Activated CD4-positive, alpha-beta memory T cell treated with anti-CD3 and anti-CD28 coated beads for 36 hours (primary cell): Measurements from ENCODE around the gene SERINC4. TPM values are rescaled to one million over a fixed set of nuclear protein-coding genes. Genes with fewer than 3 reads are reported as not detected.

Experiments used
- CTCF ChIA-PET: fragments of 350-600 bp; sonication (Branson Sonifier 250); formaldehyde crosslinking; loops from one replicate; lab custom pipeline; 2021; ENCODE audit warnings: antibody characterized with exemption, inconsistent platforms; lab: Charles Lee
- POLR2A ChIA-PET: fragments of 350-600 bp; sonication (Branson Sonifier 250); formaldehyde crosslinking; loops from one replicate; lab custom pipeline; 2021; ENCODE audit warnings: antibody characterized with exemption; lab: Charles Lee
- DNase-seq: peaks from one replicate; pipeline ENCODE4 v3.0.0-alpha.2; 2020
- H3K27ac Mint-ChIP-seq: one replicate; pipeline ENCODE4 v1.8.0; 2021; ENCODE audit warnings: mixed read lengths
- H3K27me3 Mint-ChIP-seq: one replicate; pipeline ENCODE4 v1.8.0; 2021; ENCODE audit warnings: mixed read lengths
- H3K36me3 Mint-ChIP-seq: one replicate; pipeline ENCODE4 v1.8.0; 2021; ENCODE audit warnings: mixed read lengths
- H3K4me1 Mint-ChIP-seq: one replicate; pipeline ENCODE4 v1.8.0; 2021; ENCODE audit warnings: low read depth, mixed read lengths
- H3K4me3 Mint-ChIP-seq: one replicate; pipeline ENCODE4 v1.8.0; 2021; ENCODE audit warnings: mild to moderate bottlenecking, mixed read lengths
- H3K9me3 Mint-ChIP-seq: one replicate; pipeline ENCODE4 v1.8.0; 2021; ENCODE audit warnings: mixed read lengths
- intact Hi-C: fragments of 100-400 bp; cut with micrococcal nuclease; formaldehyde crosslinking; loops from one replicate; pipeline ENCODE4 v1.15.1; 2023
- total RNA-seq, 2 experiments: library from RNA; stranded (reverse); gene quantifications; one replicate each; pipeline ENCODE4 v1.2.3, GENCODE V29; 2021

Gene SERINC4
- total RNA-seq, 2 experiments from 2014 or later: 0.10 to 0.15 TPM

DNA sequence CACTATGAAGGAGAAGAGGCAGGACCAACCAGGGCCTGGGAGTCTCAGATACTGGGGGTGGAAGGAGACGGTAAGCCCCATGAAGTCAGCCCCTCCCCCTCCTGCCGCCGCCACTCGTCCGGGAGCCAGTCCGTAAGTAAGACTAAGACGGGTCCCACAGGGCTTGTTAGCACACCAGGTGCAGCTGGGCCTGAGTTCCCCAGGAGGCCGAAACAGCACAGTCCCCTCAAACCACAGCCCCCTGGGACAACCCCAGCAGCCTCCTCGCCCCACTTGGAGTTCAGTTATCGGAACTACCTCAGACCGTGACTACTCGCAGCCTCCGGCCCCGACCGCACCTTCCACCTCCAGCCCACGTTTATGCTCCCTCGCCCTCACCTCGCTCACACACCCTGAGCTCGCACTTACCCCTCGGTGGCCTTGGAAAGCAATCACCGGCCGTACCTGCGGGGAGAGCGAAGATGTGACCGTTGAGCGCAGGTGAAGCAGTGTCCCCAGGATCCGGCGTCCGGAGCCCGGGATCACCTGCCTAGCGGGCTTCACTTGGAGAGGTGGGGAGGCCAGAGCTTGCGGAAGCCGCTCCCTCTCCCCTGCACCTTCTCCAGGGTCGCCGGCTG is 23.8 kb downstream of the SERINC4 start:
- peaks cover 15% of the 10 kb centered on the region for H3K36me3 Mint-ChIP-seq
- POLR2A ChIA-PET: interaction anchor here (1.1 to 2.5 kb wide), 7 partner anchors 12 to 51 kb away, joined by 4 to 21 read pairs (median 7); partner anchors contain the start of genes HYPK, MFAP1, SERF2 and SERINC4
- no peaks in the 10 kb centered on the region for H3K27me3 Mint-ChIP-seq
- peaks cover 24% of the 10 kb centered on the region for H3K4me1 Mint-ChIP-seq
- no peaks in the 10 kb centered on the region for H3K9me3 Mint-ChIP-seq
- intact Hi-C loops: loop anchor here (2.0 kb wide), 1 partner anchor 27 kb away; no protein-coding TSS in a partner anchor
- H3K4me3 Mint-ChIP-seq: peak overlapping the region; percentile 85
- CTCF ChIA-PET: interaction anchor here (0.8 to 2.1 kb wide), 8 partner anchors 12 to 34 kb away, joined by 3 to 15 read pairs (median 5); partner anchors contain the start of genes HYPK and SERINC4
- DNase-seq: peak; percentile 47
- H3K27ac Mint-ChIP-seq: no peak overlapping the region

DNA sequence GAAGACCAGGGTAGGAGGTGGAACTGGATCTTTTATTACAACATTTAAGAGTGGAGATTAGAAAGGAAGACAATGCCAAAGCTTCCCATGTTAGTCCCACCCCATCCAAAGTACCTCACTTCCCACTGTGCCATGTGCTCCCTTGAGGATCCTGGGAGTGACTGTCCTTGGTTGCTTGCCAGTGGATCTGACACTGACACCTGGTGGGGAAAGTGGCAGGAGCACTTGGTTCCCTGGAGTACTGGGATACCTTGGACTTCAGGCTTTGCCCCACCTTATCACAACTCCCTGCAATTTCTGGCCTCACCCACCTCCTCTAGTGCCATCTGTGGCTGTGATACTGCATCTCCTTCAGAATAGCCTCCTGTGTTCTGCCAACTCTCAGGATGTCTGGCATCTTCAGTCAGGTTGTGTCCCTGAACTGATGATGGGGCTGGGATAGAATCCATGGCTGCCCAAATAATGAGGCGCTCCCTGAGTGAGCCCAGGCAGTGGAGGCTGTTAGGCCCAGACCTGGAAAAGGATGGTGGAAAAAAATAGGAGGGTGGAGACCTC is 24.5 kb downstream of the SERINC4 start:
- intact Hi-C loops: no loop called here
- no peaks in the 10 kb centered on the region for H3K27me3 Mint-ChIP-seq
- H3K4me3 Mint-ChIP-seq: no peak overlapping the region
- H3K36me3 Mint-ChIP-seq: peaks cover 22% of the 10 kb centered on the region
- H3K27ac Mint-ChIP-seq: no peak overlapping the region
- peaks cover 24% of the 10 kb centered on the region for H3K4me1 Mint-ChIP-seq
- no peaks in the 10 kb centered on the region for H3K9me3 Mint-ChIP-seq
- peak; percentile 13 for DNase-seq
- ChIA-PET POLR2A (interaction anchor here (1.8 to 2.5 kb wide), 3 partner anchors 11 to 52 kb away, joined by 9 to 21 read pairs (median 10); partner anchors contain the start of genes SERF2 and WDR76), CTCF (interaction anchor here (2.1 kb wide), 1 partner anchor 19 kb away, joined by 5 read pairs; no protein-coding TSS in a partner anchor)

DNA sequence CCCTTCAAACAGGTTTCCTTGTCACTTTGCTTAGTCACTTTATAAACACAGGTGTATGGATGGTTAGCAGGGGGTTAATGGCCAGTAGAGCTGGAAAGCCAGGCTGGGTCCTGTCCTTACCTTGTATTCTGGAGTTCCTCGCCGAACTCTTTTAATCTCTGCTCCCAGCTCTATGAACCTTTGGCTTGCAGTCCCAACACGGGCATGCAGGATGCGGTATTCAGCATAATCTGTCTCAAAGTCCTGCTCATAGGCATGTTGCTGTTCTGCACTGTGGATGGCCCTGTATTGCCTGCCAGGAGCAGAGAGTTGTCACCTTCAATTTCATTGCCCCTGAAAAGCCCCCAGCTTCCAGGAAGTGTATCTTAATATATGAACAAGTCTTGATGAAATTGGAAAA is 26.0 kb downstream of the SERINC4 start:
- ChIA-PET POLR2A (no interaction called here), CTCF (no interaction called here)
- Mint-ChIP-seq H3K27ac (no peak overlapping the region), H3K9me3 (no peaks in the 10 kb centered on the region), H3K4me3 (no peak overlapping the region), H3K27me3 (no peaks in the 10 kb centered on the region), H3K4me1 (peaks cover 22% of the 10 kb centered on the region), H3K36me3 (peaks cover 34% of the 10 kb centered on the region)
- DNase-seq: no peak
- intact Hi-C loops: no loop called here

DNA sequence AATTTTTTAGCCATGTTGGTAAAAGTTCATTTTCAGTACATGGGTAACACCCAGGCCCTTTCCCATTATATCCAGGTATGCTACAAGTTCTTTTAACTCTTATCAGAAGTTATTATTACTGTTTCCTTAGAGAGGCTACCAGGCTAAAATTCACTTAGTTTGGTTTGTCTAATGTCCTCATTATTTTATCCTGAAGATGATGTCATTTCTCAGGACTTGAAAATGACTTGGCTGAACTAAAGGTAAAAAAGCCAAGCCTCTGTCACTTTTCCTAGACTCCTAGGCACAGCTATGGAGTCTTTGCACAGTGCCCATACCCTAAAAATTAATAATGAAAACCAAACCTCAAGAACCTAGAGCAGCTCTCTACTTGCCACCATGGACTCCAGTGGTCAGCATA is 27.4 kb downstream of the SERINC4 start:
- Mint-ChIP-seq H3K27ac (no peak overlapping the region), H3K9me3 (no peaks in the 10 kb centered on the region), H3K27me3 (no peaks in the 10 kb centered on the region), H3K4me1 (peaks cover 14% of the 10 kb centered on the region), H3K36me3 (peaks cover 42% of the 10 kb centered on the region), H3K4me3 (no peak overlapping the region)
- CTCF ChIA-PET: no interaction called here
- no peak for DNase-seq
- intact Hi-C loops: no loop called here
- POLR2A ChIA-PET: interaction anchor here (0.6 kb wide), 1 partner anchor 276 kb away, joined by 4 read pairs; no protein-coding TSS in a partner anchor

DNA sequence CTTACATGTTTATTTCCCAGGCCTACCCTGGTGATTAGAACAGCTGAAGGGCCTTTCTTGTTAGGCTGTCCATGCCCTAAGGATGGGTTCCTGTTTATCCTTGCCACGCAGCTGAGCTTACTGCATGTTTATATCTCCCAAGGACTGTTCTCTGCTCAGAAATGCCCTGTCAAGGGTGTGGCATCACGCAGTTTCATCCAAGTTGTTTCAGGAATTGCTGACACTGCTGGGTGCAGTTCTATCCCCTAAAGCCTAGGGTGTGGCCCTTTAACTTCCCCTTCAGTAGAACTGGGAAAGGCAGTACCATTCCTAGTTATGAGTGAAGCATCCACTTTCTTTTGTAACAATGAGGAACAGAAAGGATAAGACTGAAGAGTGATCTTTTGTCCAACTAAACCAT is 28.2 kb downstream of the SERINC4 start:
- no peak overlapping the region for H3K4me3 Mint-ChIP-seq
- peaks cover 43% of the 10 kb centered on the region for H3K36me3 Mint-ChIP-seq
- no peak for DNase-seq
- CTCF ChIA-PET: interaction anchor here (0.8 to 2.3 kb wide), 2 partner anchors 19 to 256 kb away, joined by 3 to 13 read pairs; no protein-coding TSS in a partner anchor
- no peak overlapping the region for H3K27ac Mint-ChIP-seq
- no peaks in the 10 kb centered on the region for H3K9me3 Mint-ChIP-seq
- POLR2A ChIA-PET: no interaction called here
- H3K4me1 Mint-ChIP-seq: peaks cover 8% of the 10 kb centered on the region
- H3K27me3 Mint-ChIP-seq: no peaks in the 10 kb centered on the region
- intact Hi-C loops: no loop called here

DNA sequence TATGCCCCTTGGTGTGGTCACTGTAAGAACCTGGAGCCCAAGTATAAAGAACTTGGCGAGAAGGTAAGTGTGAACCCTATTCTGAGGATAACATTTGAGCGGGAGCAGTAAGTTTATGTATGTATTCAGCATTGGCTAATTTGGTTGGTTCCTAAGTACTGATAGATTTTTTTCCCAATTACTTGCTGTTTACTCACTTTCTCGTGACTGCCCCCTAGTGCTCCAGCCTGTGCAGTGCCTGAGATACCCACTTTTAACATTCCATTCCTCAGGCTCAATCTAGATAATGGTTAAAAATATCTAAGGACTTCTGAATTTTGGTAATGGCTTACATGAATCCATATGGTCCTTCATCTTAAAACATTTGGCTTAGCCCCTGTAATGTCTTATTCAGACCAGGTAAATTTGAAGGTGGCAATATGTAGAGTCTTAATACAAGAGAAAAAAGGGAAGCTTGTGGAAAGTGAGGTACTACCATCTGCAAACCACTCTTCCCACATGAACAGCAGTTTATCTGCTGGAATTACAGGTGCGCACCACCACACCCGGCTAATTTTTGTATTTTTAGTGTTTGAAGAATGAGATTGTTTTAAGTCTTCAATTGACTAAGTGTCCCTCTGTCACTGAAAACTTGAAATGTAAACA is 30.3 kb downstream of the SERINC4 start:
- H3K9me3 Mint-ChIP-seq: no peaks in the 10 kb centered on the region
- peak; percentile 71 for DNase-seq
- peaks cover 58% of the 10 kb centered on the region for H3K36me3 Mint-ChIP-seq
- H3K27me3 Mint-ChIP-seq: no peaks in the 10 kb centered on the region
- ChIA-PET CTCF (interaction anchor here (0.7 to 2.3 kb wide), 9 partner anchors 10 to 394 kb away, joined by 3 to 13 read pairs (median 3); no protein-coding TSS in a partner anchor), POLR2A (no interaction called here)
- H3K4me1 Mint-ChIP-seq: no peaks in the 10 kb centered on the region
- peak overlapping the region; percentile 33 for H3K27ac Mint-ChIP-seq
- intact Hi-C loops: loop anchor here (2.0 kb wide), 1 partner anchor 17 kb away; no protein-coding TSS in a partner anchor
- H3K4me3 Mint-ChIP-seq: no peak overlapping the region

DNA sequence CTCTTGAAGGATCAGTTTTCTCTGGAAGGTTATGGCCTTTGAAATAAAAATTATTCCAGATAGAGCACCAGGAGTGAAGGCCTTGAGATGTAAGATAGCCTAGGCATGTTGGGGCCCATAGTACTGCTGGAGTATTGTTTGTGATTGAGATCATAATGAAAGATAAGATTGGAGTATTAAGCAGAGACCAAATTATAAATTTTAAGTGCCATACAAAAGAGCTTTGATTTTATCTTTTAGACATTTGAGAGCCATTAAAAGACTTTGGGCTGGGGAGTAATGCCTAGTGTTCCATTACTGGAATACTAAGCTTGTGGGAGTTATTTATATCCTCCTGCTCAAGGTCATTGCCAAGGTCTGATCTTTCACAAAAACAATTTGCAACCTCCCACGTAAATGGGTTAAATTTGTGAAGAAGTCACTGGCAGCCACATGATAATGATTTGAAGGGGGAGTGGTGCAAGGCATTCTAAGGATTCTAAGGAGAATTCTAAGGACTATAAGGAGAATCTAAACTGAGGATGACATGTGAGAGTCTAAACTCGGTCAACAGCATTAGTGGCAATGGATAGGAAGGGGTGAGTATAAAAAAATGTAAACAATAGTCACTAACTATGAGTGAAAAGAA is 36.1 kb downstream of the SERINC4 start:
- DNase-seq: no peak
- ChIA-PET POLR2A (interaction anchor here (2.7 kb wide), 1 partner anchor 12 kb away, joined by 10 read pairs; the partner anchor contains the start of gene ELL3), CTCF (no interaction called here)
- no peak overlapping the region for H3K27ac Mint-ChIP-seq
- H3K4me1 Mint-ChIP-seq: no peaks in the 10 kb centered on the region
- peaks cover 53% of the 10 kb centered on the region for H3K36me3 Mint-ChIP-seq
- intact Hi-C loops: no loop called here
- H3K4me3 Mint-ChIP-seq: no peak overlapping the region
- no peaks in the 10 kb centered on the region for H3K9me3 Mint-ChIP-seq
- H3K27me3 Mint-ChIP-seq: no peaks in the 10 kb centered on the region

DNA sequence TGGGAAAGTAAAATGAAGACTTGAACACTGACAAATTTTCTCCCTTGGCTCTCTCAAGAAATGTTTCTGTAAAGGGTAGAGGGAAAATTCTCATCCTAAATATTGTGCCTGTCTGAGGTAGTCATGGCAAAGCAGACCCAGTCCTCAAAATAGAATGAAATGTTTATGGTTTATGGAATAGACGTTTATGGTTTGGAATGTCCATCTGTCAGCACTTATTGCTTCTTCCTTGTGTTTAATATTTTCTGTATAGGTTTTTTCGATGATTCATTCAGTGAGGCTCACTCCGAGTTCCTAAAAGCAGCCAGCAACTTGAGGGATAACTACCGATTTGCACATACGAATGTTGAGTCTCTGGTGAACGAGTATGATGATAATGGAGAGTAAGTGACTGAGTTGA is 37.2 kb downstream of the SERINC4 start:
- H3K9me3 Mint-ChIP-seq: no peaks in the 10 kb centered on the region
- intact Hi-C loops: no loop called here
- ChIA-PET POLR2A (interaction anchor here (2.7 kb wide), 1 partner anchor 13 kb away, joined by 10 read pairs; the partner anchor contains the start of gene ELL3), CTCF (no interaction called here)
- H3K4me1 Mint-ChIP-seq: no peaks in the 10 kb centered on the region
- H3K27me3 Mint-ChIP-seq: no peaks in the 10 kb centered on the region
- DNase-seq: no peak
- H3K36me3 Mint-ChIP-seq: peaks cover 48% of the 10 kb centered on the region
- no peak overlapping the region for H3K4me3 Mint-ChIP-seq
- peak overlapping the region; percentile 3 for H3K27ac Mint-ChIP-seq

DNA sequence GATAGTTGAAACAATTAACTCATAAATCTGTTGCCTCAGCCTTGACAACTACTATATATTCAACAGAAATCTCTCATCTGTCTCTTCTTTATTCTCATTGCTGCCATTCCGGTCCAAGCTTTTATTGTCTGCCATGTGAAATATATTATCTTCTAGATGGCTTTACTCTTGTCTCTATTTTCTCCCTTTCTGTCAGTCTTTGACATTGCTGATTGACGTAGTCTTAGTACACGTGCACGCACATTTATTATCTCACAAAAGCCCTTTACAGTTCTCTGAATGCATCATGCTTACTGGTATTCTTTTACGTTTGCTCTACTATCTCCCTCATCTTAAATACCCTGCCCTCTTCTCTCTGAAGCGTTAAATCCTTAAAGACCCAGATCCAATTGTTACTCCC is 48.1 kb downstream of the SERINC4 start:
- Mint-ChIP-seq H3K27ac (no peak overlapping the region), H3K36me3 (peaks cover 32% of the 10 kb centered on the region), H3K4me3 (no peak overlapping the region), H3K9me3 (no peaks in the 10 kb centered on the region), H3K27me3 (no peaks in the 10 kb centered on the region), H3K4me1 (peaks cover 41% of the 10 kb centered on the region)
- intact Hi-C loops: loop anchor here (2.0 kb wide), 1 partner anchor 17 kb away; no protein-coding TSS in a partner anchor
- DNase-seq: no peak
- ChIA-PET CTCF (interaction anchor here (1.2 kb wide), 1 partner anchor 18 kb away, joined by 3 read pairs; no protein-coding TSS in a partner anchor), POLR2A (no interaction called here)

DNA sequence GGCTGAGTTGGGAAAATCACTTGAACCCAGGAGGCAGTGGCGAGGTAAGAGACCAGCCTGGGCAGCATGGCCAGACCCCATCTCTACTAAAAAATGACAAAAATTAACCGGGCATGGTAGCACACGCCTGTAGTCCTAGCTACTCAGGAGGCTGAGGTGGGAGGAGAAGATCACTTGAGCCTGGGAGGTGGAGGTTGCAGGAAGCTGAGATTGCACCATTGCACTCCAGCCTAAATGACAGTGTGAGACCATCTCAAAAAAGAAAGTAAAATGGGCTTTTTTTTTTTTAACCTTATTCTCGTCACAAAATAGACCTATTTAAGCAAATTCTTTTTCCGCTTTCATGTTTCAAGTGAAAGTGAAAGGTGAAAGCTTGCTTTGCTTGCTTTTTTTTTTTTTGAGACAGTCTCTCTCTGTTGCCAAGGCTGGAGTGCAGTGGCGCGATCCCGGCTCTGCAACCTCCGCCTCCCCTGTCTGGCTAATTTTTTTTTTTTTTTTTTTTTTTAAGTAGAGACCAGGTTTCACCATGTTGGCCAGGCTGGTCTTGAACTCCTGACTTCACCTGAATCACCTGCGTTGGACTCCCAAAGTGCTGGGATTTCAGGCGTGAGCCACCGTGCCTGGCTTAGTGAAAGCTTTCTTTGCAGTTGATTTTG is 50.2 kb downstream of the SERINC4 start:
- H3K4me3 Mint-ChIP-seq: peak overlapping the region; percentile 68
- peak overlapping the region; percentile 81 for H3K27ac Mint-ChIP-seq
- H3K36me3 Mint-ChIP-seq: peaks cover 22% of the 10 kb centered on the region
- intact Hi-C loops: loop anchor here (2.0 to 10.0 kb wide), 6 partner anchors 27 to 537 kb away; partner anchors contain the start of genes ELL3, GOLM2, LCMT2 and MAP1A
- peak; percentile 70 for DNase-seq
- ChIA-PET CTCF (interaction anchor here (2.1 kb wide), 1 partner anchor 27 kb away, joined by 11 read pairs; the partner anchor contains the start of gene ELL3), POLR2A (interaction anchor here (0.6 to 1.8 kb wide), 6 partner anchors 27 to 593 kb away, joined by 3 to 7 read pairs (median 3); partner anchors contain the start of genes ELL3, HYPK, MFAP1 and SERINC4)
- no peaks in the 10 kb centered on the region for H3K9me3 Mint-ChIP-seq
- H3K4me1 Mint-ChIP-seq: peaks cover 41% of the 10 kb centered on the region
- H3K27me3 Mint-ChIP-seq: no peaks in the 10 kb centered on the region

DNA sequence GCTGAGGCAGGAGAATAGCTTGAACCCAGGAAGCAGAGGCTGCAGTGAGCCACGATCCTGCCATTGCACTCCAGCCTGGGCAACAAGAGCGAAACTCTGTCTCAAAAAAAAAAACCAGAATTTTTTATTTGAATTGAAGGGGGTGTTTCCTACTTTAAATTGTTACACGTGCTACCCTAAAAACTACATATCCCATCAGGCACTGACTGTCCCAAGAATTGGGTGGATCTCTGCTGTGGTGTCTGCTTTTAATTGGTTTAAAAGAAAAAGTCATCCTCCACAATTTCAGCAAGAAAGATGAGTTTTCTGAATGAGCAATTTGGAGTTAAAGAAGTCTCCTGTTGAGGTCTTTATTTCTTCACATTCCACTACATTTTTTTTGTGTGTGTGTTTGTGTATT is 51.6 kb downstream of the SERINC4 start:
- Mint-ChIP-seq H3K36me3 (peaks cover 13% of the 10 kb centered on the region), H3K27me3 (no peaks in the 10 kb centered on the region), H3K4me3 (peak overlapping the region; percentile 97), H3K9me3 (no peaks in the 10 kb centered on the region), H3K27ac (peak overlapping the region; percentile 96), H3K4me1 (peaks cover 40% of the 10 kb centered on the region)
- intact Hi-C loops: loop anchor here (2.0 to 10.0 kb wide), 6 partner anchors 28 to 539 kb away; partner anchors contain the start of genes ELL3, GOLM2, LCMT2 and MAP1A
- POLR2A ChIA-PET: no interaction called here
- CTCF ChIA-PET: interaction anchor here (1.9 kb wide), 1 partner anchor 29 kb away, joined by 5 read pairs; no protein-coding TSS in a partner anchor
- DNase-seq: no peak
